GM19099 (cell line): Measurements from ENCODE around the gene PRDM15.
A peak's percentile ranks its signal among the peaks of the same experiment; 100 is the strongest.

Source experiments
- POLR2A ChIP-seq: IDR thresholded peaks from 3 replicates; pipeline ENCODE4 v1.6.1; 2011; ENCODE audit warnings: low read depth; ENCODE audit not compliant: insufficient read length; ENCODE audit errors: extremely low read depth

Gene PRDM15

GRCh38 chr21:41877901-41878830, 978 bp downstream of the PRDM15 start:
- TF ChIP-seq POLR2A = peak; percentile 31

GRCh38 chr21:41876928-41877652, 2.1 kb downstream of the PRDM15 start:
- no peak for TF ChIP-seq POLR2A

- no peak for TF ChIP-seq POLR2A
Observed at GRCh38 chr21:41876396-41876795, 2.7 kb downstream of the PRDM15 start.

- no peak for TF ChIP-seq POLR2A
Observed at GRCh38 chr21:41875086-41875485, 4.1 kb downstream of the PRDM15 start.

GRCh38 chr21:41874611-41875010, 4.5 kb downstream of the PRDM15 start:
- no peak for TF ChIP-seq POLR2A

GRCh38 chr21:41873426-41873825, 5.7 kb downstream of the PRDM15 start:
- TF ChIP-seq POLR2A = no peak

- TF ChIP-seq POLR2A = no peak
Observed at GRCh38 chr21:41873005-41873404, 6.1 kb downstream of the PRDM15 start.

- TF ChIP-seq POLR2A = no peak
Observed at GRCh38 chr21:41871293-41872030, 7.7 kb downstream of the PRDM15 start.

GRCh38 chr21:41869771-41870170, 9.4 kb downstream of the PRDM15 start:
- no peak for TF ChIP-seq POLR2A

GRCh38 chr21:41868062-41868710, 11.0 kb downstream of the PRDM15 start:
- peak; percentile 23 for TF ChIP-seq POLR2A

- no peak for TF ChIP-seq POLR2A
Observed at GRCh38 chr21:41867313-41867712, 11.8 kb downstream of the PRDM15 start.

GRCh38 chr21:41866274-41866809, 12.8 kb downstream of the PRDM15 start:
- TF ChIP-seq POLR2A = no peak

GRCh38 chr21:41865002-41865777, 14.0 kb downstream of the PRDM15 start:
- no peak for TF ChIP-seq POLR2A
